Heart left ventricle (tissue), 13 donors: Measurements from ENCODE around the gene PIM1.

Experiments
- CTCF ChIP-seq, 12 donors: fragments of 200-600 bp; sonication (generic) in 4 of 12; IDR thresholded peaks; one replicate each; pipeline versions ENCODE4 v1.5.0 to v1.8.0; 2018 to 2022; ENCODE audit warnings: antibody characterized with exemption in 12 of 12, mild to moderate bottlenecking in 5 of 12
- POLR2A ChIP-seq, 2 donors: fragments of 450-650 bp; IDR thresholded peaks; one replicate each; pipeline ENCODE4 v1.6.1; 2017; ENCODE audit warnings: antibody characterized with exemption in 2 of 2, mild to moderate bottlenecking in 2 of 2, moderate library complexity in 2 of 2
- donor health status: ischemic (EF 13 %, LVEDD 7.1; RV severe dilation, severe dysfunction).
- donor health status: DM: no; HTN: yes; CAD: no.
- donor health status: DM: no; HTN: no; CAD: no.
- donor health status: ischemic (EF 25% LVEDD 6.9; RV normal size, moderate dysfunction).
- donor health status: ischemic (EF 25% LVEDD 5.7; RV mildly dilated, moderate dysfunction).
- donor health status: ischemic (EF 35%, LVEDD 5.7; RV mildly dilated, moderate dysfunction).
- donor health status: nonischemic (EF 11% LVEDD 7.7; RV severe dilation, severe dysfunction).
- donor health status: DM: yes; HTN: yes; CAD: no.
- donor health status: PGD.
- donor health status: ischemic (EF 29% LVEDD 5.4; RV normal size, mild dysfunction).
- donor health status: nonischemic (EF 23%, LVEDD 6.1; RV moderate dilation, normal function).

- TF ChIP-seq CTCF (IDR thresholded peaks at IDR 0.05): no peak
- no peak for TF ChIP-seq POLR2A (IDR thresholded peaks at IDR 0.05)
Observed at GRCh38 chr6:37222992-37223391, 53.0 kb downstream of the PIM1 start.
